ENCODE measurements around the gene TBKBP1.
"Not testable (repeated sequence)": the region's sequence is repeated elsewhere in the genome, so short reads cannot be mapped to it uniquely, and the experiment has no call there.

Gene TBKBP1

GRCh38 chr17:47733674-47734410 is 39.9 kb downstream of the TBKBP1 start:
- no peak for DNase-seq

- DNase-seq: no peak
Observed at GRCh38 chr17:47735139-47735464, 41.1 kb downstream of the TBKBP1 start.

GRCh38 chr17:47735536-47736011 is 41.6 kb downstream of the TBKBP1 start:
- DNase-seq: no peak

- no peak for DNase-seq
Observed at GRCh38 chr17:47736501-47737495, 42.8 kb downstream of the TBKBP1 start.

- DNase-seq: no peak
Observed at GRCh38 chr17:47738178-47738577, 44.2 kb downstream of the TBKBP1 start.

GRCh38 chr17:47739150-47739549 is 45.2 kb downstream of the TBKBP1 start:
- DNase-seq: no peak

- DNase-seq: not testable (repeated sequence)
Observed at GRCh38 chr17:47739945-47740344, 46.0 kb downstream of the TBKBP1 start.

- DNase-seq: no peak
Observed at GRCh38 chr17:47741109-47741792, 47.3 kb downstream of the TBKBP1 start.

- DNase-seq: no peak
Observed at GRCh38 chr17:47741793-47742145, 47.8 kb downstream of the TBKBP1 start.

GRCh38 chr17:47742319-47743181 is 48.6 kb downstream of the TBKBP1 start:
- DNase-seq: no peak

- no peak for DNase-seq
Observed at GRCh38 chr17:47744168-47745036, 50.4 kb downstream of the TBKBP1 start.

- no peak for DNase-seq
Observed at GRCh38 chr17:47745037-47745380, 51.0 kb downstream of the TBKBP1 start.

- no peak for DNase-seq
Observed at GRCh38 chr17:47751471-47751870, 57.5 kb downstream of the TBKBP1 start.

- DNase-seq: no peak
Observed at GRCh38 chr17:47757386-47757785, 63.4 kb downstream of the TBKBP1 start.

- DNase-seq: no peak
Observed at GRCh38 chr17:47760409-47761140, 66.6 kb downstream of the TBKBP1 start.
